Inflammatory macrophage treated with lipopolysaccharide for 4 hours (primary cell): ENCODE data around the gene ZBTB7B.

Source experiments
- DNase-seq: peaks from one replicate; pipeline ENCODE4 v3.0.0-alpha.2; 2020

The ZBTB7B gene

DNA sequence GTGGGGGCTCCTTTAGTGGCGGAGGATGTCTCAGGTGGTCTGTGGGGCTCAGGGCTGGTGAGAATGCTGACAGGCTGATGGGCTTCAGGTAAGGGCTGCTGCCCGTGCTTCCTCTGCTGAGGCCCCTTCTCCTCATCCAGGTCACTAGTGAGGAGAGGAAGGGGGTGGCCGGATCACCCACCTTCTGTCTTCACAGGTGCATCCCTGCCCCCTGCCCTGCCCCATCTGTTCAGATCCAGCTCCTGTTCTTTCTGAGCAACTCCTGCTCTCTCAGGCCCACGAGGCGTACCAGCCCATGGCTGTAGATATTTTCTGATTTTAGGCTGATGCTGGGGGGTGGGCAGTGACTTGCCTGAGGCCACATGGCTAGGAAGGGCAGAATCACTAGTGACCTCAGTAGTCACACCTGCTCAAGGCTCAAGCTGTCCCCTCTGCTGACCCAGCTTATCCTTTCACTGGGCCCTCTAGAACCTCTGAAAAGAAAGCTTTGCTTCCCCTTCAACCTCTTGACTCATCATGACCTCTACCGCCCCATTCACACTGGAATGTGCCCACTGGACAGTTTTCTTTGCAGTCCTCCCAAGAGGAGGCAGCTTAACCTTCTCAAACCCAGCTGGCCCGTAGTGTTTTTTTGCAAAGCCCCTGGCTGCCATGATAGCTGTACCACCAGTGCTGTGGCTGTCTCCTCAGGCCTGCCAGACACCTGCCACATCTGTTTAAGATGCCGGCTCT is 16.2 kb downstream of the ZBTB7B start:
- DNase-seq, result peak; percentile 34

DNA sequence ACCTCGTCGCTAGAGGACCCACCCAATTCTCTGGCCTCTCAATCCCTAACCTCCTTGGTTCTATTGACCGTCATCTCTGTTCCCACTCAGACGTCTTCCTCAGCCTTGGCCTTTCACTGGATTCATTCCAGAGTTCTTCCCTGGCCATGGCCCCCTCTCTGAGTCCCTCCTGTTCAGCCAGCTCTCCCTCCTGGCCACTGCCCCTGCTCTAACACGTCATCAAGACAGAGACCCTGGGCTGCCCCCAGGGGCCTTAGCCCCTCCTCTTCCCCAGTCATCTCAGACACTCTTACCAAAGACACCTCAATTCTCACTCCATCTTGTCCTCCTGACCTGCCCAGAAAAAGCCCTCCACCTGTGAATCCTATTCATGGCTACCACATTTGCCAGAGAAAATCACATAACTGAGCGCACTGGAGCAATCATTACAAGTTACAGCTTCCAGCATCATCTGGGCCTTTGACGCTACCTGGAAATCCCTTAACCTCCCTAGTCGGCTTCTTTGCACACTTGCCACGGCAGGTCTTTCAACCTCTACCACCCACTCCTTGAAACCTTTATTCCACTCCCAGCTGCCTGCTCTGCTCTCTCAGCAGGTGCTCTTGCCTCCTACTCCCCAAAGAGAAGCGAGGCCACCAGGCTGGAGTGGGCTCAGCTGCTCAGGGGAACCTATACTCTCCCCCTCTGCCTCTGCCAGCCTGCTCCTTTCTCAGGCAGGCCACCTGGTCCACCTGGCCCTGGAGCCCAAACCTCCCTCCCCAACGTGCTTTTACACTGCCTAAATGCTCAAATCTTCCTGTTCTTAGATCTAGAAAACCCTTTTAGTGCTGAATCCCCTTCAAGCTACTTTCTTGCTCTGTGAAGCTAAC is 17.0 kb downstream of the ZBTB7B start:
- no peak for DNase-seq

GRCh38 chr1:155022136-155022926 is 19.7 kb downstream of the ZBTB7B start:
- DNase-seq, result no peak

- DNase-seq, result no peak
Observed at GRCh38 chr1:155022927-155023236, 20.3 kb downstream of the ZBTB7B start.

DNA sequence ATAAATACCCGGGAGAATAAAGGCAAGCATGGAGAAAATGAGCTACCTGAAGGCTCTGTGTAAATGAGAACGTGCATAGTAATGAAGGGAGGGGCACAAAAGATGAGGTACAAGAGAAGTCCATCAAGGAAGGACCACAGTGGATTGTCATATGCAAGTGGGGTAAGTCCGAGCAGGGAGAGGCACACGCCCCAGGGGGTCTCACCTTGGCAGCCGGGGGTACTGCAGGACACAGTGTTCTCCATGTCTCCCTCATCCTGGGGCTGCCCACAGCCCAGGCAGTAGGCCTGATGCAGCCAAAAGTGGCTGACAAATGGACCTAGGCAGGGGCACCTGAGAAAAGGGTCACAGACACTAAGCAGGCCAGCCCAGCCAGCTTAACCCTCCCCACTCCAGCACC is 21.0 kb downstream of the ZBTB7B start:
- DNase-seq, result no peak

DNA sequence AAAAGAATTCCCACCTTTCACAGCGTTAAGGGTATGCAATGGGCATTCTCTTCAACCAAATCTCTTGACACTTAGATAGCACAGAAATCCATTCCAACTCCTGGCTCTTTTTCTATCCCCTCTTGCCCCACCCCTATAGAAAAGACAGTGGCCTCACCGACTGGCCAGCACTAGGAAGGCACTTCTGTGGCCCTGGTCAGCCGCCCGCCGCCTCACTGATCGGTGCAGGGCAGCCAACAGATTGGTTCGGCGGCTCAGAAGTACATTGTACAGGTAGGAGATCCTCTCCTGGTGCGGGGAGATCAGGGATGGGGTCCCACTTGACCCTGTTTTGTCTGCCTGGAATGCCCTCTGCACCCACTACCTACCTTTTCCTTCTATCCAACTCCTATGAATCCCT is 21.7 kb downstream of the ZBTB7B start:
- DNase-seq, result no peak

DNA sequence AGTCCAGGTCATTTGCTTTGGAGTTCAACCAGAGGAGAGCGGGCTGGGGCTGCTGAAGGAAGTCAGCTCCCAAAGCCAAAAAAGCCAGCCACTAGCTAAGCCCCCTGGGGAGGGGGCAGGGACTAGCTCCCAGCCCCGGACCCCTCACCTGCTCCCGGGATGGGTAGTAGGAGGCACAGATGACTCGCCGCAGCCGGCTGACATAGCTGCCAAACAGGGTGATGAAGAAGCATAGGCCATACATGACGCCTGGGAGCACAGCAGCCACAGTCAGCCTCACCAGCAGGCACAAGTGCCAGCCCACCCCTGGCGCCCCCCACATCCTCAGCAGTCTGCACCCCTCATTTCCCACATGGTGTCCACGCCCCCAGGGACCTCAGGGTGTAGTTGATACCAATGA is 23.6 kb downstream of the ZBTB7B start:
- DNase-seq, result no peak

- DNase-seq, result no peak
Observed at GRCh38 chr1:155026588-155026987, 24.0 kb downstream of the ZBTB7B start.

GRCh38 chr1:155029513-155030242 is 27.1 kb downstream of the ZBTB7B start:
- DNase-seq, result no peak

DNA sequence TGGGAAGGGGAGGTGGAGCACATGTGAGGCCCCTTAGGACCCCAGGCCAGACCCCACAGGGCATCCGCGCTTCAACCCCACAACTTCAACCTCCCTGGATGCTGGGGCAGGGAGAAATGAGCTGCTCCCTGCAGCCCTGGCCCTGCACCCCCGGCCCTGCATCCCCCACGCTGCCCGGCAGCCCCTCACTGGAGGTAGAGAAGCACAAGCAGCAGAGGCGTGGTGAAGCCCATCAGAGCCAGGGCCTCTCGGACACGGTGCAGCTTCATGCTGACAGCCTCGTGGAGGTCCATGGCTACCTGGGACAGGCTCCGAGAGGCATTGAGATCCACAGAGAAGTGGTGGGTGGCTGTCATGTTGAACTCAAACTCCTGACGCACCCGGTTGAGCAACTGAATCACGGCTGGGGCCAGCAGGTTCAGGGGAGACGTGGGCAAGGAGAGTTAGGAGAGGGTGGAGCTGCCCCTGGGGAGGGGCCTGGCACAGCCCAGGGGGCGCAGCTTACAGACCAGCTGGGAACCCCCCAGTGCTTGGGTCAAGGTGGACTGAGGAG is 27.7 kb downstream of the ZBTB7B start:
- DNase-seq, result no peak

DNA sequence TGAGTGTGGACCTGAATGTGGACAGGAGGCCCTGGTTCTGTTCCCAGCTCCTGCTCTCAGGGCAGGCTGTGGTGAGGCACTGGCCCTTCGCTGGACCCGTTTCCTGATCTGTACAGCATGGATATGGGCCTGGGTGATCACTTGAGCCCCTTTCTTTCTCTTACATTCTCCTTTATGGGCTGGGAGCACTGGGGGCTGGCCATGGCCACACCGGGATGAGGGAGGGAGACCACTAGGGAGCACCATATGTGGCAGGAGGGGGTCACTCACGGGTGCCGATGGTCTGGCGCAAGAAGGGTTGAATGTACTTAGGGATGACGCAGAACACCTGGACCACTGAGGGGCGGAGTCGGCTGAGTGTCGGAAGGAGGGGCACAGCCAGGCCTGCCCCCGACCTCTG is 28.3 kb downstream of the ZBTB7B start:
- no peak for DNase-seq

GRCh38 chr1:155032886-155033285 is 30.3 kb downstream of the ZBTB7B start:
- DNase-seq, result no peak

GRCh38 chr1:155033524-155033923 is 30.9 kb downstream of the ZBTB7B start, which contains the start of the genes DCST1 and DCST2:
Gene DCST1 (plus strand): TSS chr1:155033824. CDS start chr1:155034037, 213 bp downstream.
Gene DCST2 (minus strand): TSS chr1:155033781. CDS start chr1:155033701, 80 bp downstream.
- DNase-seq, result no peak

- no peak for DNase-seq
Observed at GRCh38 chr1:155034318-155035208, 32.0 kb downstream of the ZBTB7B start.

- DNase-seq, result peak; percentile 81
Observed at GRCh38 chr1:155035936-155036335, 33.3 kb downstream of the ZBTB7B start.

GRCh38 chr1:155037043-155037442 is 34.4 kb downstream of the ZBTB7B start:
- DNase-seq, result no peak

DNA sequence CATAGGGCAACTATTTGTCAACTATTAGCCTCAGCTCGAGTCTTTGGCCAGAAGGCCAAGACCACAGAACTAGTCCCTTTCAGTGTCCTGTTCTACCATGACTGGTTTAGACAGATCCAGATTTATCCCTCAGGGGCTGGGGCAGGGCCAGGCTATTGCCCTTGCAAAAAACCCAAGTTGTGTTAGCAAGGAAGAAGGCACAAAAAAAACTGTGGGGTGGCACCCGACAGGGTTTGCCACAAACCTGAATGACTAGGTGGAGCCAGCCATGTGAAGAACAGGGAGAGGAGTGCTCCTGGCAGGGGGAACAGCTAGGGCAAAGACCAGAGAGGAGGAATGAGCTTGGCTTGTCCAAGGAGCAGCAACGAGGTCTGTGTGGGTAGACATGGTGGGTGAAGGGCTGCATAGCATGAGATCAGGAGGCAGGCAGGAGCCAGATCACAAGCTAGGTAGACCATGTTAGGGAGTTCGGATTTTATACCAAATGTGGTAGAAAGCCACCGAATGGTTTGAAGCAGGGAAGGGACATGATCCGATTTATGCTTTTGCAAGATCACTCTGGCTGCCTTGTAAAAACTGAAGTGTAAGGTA is 35.3 kb downstream of the ZBTB7B start:
- DNase-seq, result no peak

DNA sequence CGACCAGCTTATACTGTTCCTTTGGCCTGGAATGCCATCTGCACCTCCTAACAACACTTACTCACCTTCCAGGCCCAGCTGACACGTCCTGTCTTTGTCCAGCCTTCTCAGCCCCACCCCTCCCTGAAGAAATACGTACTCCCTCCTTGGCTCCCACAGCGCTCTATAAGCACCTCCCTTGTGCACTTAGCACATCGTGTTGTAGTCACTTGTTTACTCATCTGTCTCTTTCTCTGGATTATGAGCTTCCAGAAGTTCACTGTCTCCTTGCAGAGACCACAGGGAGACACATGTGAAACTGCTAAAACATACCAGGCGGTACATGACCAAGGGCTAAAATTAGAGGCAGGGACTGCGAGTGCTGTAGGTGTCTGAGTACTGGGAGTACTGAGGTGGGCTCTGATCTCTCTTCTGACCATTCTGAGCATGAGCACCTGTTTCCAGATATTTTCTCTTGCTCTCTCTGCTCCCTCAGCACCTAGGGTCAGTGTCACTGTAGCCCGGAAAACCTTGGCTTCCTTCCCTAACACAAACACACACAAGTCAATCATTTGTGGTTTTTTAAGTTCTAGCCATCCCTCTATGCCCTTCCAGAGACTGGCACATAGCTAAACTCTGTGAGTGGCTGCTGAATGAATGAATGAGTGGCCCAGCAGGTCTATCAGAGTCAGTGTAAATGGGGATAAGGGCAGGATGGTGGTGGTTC is 36.2 kb downstream of the ZBTB7B start:
- peak; percentile 23 for DNase-seq

- DNase-seq, result no peak
Observed at GRCh38 chr1:155039308-155039669, 36.7 kb downstream of the ZBTB7B start.
